Keratinocyte (primary cell): ENCODE measurements around the gene ADAMTS9.

ENCODE experiments used
- EZH2 ChIP-seq: IDR thresholded peaks from one replicate; pipeline ENCODE4 v1.6.1; 2012; ENCODE audit warnings: inconsistent platforms, mild to moderate bottlenecking, low read length, moderate library complexity
- TF ChIP-seq, protein P1 (sequence below), 3 experiments: IDR thresholded peaks in 1 of 3; conservative IDR thresholded peaks in 1 of 3; optimal IDR thresholded peaks in 1 of 3; 2 replicates in 2 of 3; 3 replicates in 1 of 3; pipeline versions ENCODE3 to v1.5.1; 2011; ENCODE audit warnings: low read length in 3 of 3, mild to moderate bottlenecking in 3 of 3, moderate library complexity in 2 of 3, control low read depth in 1 of 3, inconsistent platforms in 1 of 3; ENCODE audit not compliant: insufficient read depth in 2 of 3; ENCODE audit errors: extremely low read depth in 1 of 3

DNA sequence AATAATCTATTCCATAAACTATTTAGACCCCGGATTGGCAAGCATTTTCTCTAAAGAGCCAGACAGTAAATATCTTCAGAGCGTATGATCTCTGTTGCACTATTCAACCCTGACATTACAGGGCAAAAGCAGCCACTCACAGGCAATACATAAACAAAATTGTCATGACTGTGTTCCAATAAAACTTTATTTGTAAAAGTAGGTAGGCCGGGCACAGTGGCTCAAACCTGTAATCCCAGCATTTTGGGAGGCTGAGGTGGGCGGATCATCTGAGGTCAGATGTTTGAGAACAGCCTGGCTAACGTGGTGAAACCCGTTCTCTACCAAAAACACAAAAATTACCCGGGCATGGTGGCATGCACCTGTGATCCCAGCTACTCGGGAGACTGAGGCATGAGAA is 66.5 kb downstream of the ADAMTS9 start:
- no peak for TF ChIP-seq EZH2
- TF ChIP-seq, protein P1, sequence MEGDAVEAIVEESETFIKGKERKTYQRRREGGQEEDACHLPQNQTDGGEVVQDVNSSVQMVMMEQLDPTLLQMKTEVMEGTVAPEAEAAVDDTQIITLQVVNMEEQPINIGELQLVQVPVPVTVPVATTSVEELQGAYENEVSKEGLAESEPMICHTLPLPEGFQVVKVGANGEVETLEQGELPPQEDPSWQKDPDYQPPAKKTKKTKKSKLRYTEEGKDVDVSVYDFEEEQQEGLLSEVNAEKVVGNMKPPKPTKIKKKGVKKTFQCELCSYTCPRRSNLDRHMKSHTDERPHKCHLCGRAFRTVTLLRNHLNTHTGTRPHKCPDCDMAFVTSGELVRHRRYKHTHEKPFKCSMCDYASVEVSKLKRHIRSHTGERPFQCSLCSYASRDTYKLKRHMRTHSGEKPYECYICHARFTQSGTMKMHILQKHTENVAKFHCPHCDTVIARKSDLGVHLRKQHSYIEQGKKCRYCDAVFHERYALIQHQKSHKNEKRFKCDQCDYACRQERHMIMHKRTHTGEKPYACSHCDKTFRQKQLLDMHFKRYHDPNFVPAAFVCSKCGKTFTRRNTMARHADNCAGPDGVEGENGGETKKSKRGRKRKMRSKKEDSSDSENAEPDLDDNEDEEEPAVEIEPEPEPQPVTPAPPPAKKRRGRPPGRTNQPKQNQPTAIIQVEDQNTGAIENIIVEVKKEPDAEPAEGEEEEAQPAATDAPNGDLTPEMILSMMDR (optimal IDR thresholded peaks at IDR 0.05 in 1 of 3, IDR thresholded peaks at IDR 0.05 in 1 of 3, conservative IDR thresholded peaks at IDR 0.05 in 1 of 3; ENCODE audit: extremely low read depth in 1 of 3, insufficient read depth in 2 of 3, low read length in 3 of 3), result no peak
